ACC112 (cell line): ENCODE measurements around the gene CFAP410.

Source experiments
- H2AFZ ChIP-seq: fragments of 200-600 bp; sonication (generic); one replicate; pipeline ENCODE4 v1.6.0; 2017; ENCODE audit warnings: antibody characterized with exemption, low read length; ENCODE audit not compliant: unreplicated experiment
- H3K27ac ChIP-seq: fragments of 200-600 bp; sonication (generic); 2 replicates; pipeline ENCODE4 v1.5.1; 2014; ENCODE audit warnings: low read depth, mild to moderate bottlenecking, antibody characterized with exemption, low read length, moderate library complexity
- H3K27me3 ChIP-seq: fragments of 200-600 bp; sonication (generic); 2 replicates; pipeline ENCODE4 v1.6.1; 2014; ENCODE audit warnings: mild to moderate bottlenecking, antibody characterized with exemption, low read length, moderate library complexity, mixed read lengths; ENCODE audit not compliant: insufficient read depth
- H3K36me3 ChIP-seq: fragments of 200-600 bp; sonication (generic); 2 replicates; pipeline ENCODE4 v1.6.1; 2016; ENCODE audit warnings: mild to moderate bottlenecking, antibody characterized with exemption, low read length, moderate library complexity, mixed read lengths; ENCODE audit not compliant: insufficient read depth
- H3K4me1 ChIP-seq: fragments of 200-600 bp; sonication (generic); one replicate; pipeline ENCODE4 v1.6.1; 2016; ENCODE audit warnings: low read length, mixed read lengths; ENCODE audit not compliant: insufficient read depth, unreplicated experiment, control insufficient read depth
- H3K4me3 ChIP-seq: fragments of 200-600 bp; sonication (generic); 2 replicates; pipeline ENCODE4 v1.5.1; 2014; ENCODE audit warnings: mild to moderate bottlenecking, low read depth, low read length
- H3K79me2 ChIP-seq: fragments of 200-600 bp; sonication (generic); one replicate; pipeline ENCODE4 v1.6.0; 2016; ENCODE audit warnings: low read length; ENCODE audit not compliant: control insufficient read depth, unreplicated experiment, insufficient read depth

The CFAP410 gene

GRCh38 chr21:44322621-44323325 is 16.4 kb downstream of the CFAP410 start:
- Histone ChIP-seq H3K4me3 (no peak overlapping the region), H3K4me1 (no peaks in the 10 kb centered on the region), H3K79me2 (no peaks in the 10 kb centered on the region), H3K27me3 (no peaks in the 10 kb centered on the region), H3K27ac (no peak overlapping the region), H3K36me3 (no peaks in the 10 kb centered on the region; the same call in 1 of the 2 replicates), H2AFZ (no peak overlapping the region)

GRCh38 chr21:44321846-44322450 is 17.2 kb downstream of the CFAP410 start:
- Histone ChIP-seq H3K4me3 (no peak overlapping the region), H3K4me1 (no peaks in the 10 kb centered on the region), H3K79me2 (no peaks in the 10 kb centered on the region), H2AFZ (no peak overlapping the region), H3K27me3 (no peaks in the 10 kb centered on the region), H3K36me3 (no peaks in the 10 kb centered on the region; the same call in 1 of the 2 replicates), H3K27ac (no peak overlapping the region)

- Histone ChIP-seq H3K27ac (no peak overlapping the region), H2AFZ (no peak overlapping the region), H3K36me3 (no peaks in the 10 kb centered on the region; the same call in 1 of the 2 replicates), H3K27me3 (no peaks in the 10 kb centered on the region), H3K4me3 (no peak overlapping the region), H3K79me2 (no peaks in the 10 kb centered on the region), H3K4me1 (no peaks in the 10 kb centered on the region)
These were observed 18.3 kb downstream of the CFAP410 start for GRCh38 chr21:44320847-44321246.

- Histone ChIP-seq H3K27ac (no peak overlapping the region), H3K36me3 (no peaks in the 10 kb centered on the region; the same call in 1 of the 2 replicates), H2AFZ (no peak overlapping the region), H3K4me3 (no peak overlapping the region), H3K4me1 (no peaks in the 10 kb centered on the region), H3K79me2 (no peaks in the 10 kb centered on the region), H3K27me3 (no peaks in the 10 kb centered on the region)
These were observed 19.7 kb downstream of the CFAP410 start for GRCh38 chr21:44319407-44320065.

GRCh38 chr21:44318489-44319285 is 20.5 kb downstream of the CFAP410 start:
- no peaks in the 10 kb centered on the region for H3K4me1 ChIP-seq
- no peaks in the 10 kb centered on the region for H3K79me2 ChIP-seq
- H2AFZ ChIP-seq: no peak overlapping the region
- no peaks in the 10 kb centered on the region for H3K36me3 ChIP-seq
- H3K27me3 ChIP-seq: no peaks in the 10 kb centered on the region
- no peak overlapping the region for H3K4me3 ChIP-seq
- no peak overlapping the region for H3K27ac ChIP-seq

- H2AFZ ChIP-seq: no peak overlapping the region
- no peak overlapping the region for H3K4me3 ChIP-seq
- no peaks in the 10 kb centered on the region for H3K79me2 ChIP-seq
- no peaks in the 10 kb centered on the region for H3K4me1 ChIP-seq
- H3K27me3 ChIP-seq: no peaks in the 10 kb centered on the region
- H3K27ac ChIP-seq: no peak overlapping the region
- peaks cover 3% of the 10 kb centered on the region; the same call in 1 of the 2 replicates for H3K36me3 ChIP-seq
These were observed 21.3 kb downstream of the CFAP410 start for GRCh38 chr21:44317871-44318270.

- H3K27me3 ChIP-seq: no peaks in the 10 kb centered on the region
- H3K79me2 ChIP-seq: no peaks in the 10 kb centered on the region
- no peak overlapping the region for H3K4me3 ChIP-seq
- H3K27ac ChIP-seq: no peak overlapping the region
- H2AFZ ChIP-seq: no peak overlapping the region
- H3K36me3 ChIP-seq: peaks cover 3% of the 10 kb centered on the region; the same call in 1 of the 2 replicates
- H3K4me1 ChIP-seq: no peaks in the 10 kb centered on the region
These were observed 21.9 kb downstream of the CFAP410 start for GRCh38 chr21:44317241-44317782.

GRCh38 chr21:44316277-44316900 is 22.8 kb downstream of the CFAP410 start:
- Histone ChIP-seq H3K36me3 (peaks cover 5% of the 10 kb centered on the region; the same call in 1 of the 2 replicates), H3K27me3 (no peaks in the 10 kb centered on the region), H2AFZ (no peak overlapping the region), H3K4me3 (no peak overlapping the region), H3K27ac (no peak overlapping the region), H3K4me1 (no peaks in the 10 kb centered on the region), H3K79me2 (no peaks in the 10 kb centered on the region)

GRCh38 chr21:44315691-44316203 is 23.4 kb downstream of the CFAP410 start:
- no peak overlapping the region for H2AFZ ChIP-seq
- H3K27me3 ChIP-seq: no peaks in the 10 kb centered on the region
- no peak overlapping the region for H3K27ac ChIP-seq
- peaks cover 5% of the 10 kb centered on the region; the same call in 1 of the 2 replicates for H3K36me3 ChIP-seq
- no peak overlapping the region for H3K4me3 ChIP-seq
- no peaks in the 10 kb centered on the region for H3K4me1 ChIP-seq
- H3K79me2 ChIP-seq: no peaks in the 10 kb centered on the region
